ENCODE data around the gene MEOX2.

The MEOX2 gene

GRCh38 chr7:15686295-15686956, at the start of gene MEOX2:
MEOX2 (minus strand) TSS chr7:15686683; CDS start chr7:15686402, 281 bp downstream.
- no peak for DNase-seq (ENCODE audit: low read depth in 2 of 2)

- no peak for DNase-seq (ENCODE audit: low read depth in 2 of 2)
Measured at GRCh38 chr7:15729746-15730145, 43.3 kb upstream of the MEOX2 start.

GRCh38 chr7:15725051-15725450, 38.6 kb upstream of the MEOX2 start:
- DNase-seq (ENCODE audit: low read depth in 2 of 2) = no peak

GRCh38 chr7:15723841-15724240, 37.4 kb upstream of the MEOX2 start:
- no peak for DNase-seq (ENCODE audit: low read depth in 2 of 2)

- DNase-seq (ENCODE audit: low read depth in 2 of 2) = no peak
Measured at GRCh38 chr7:15720849-15721471, 34.5 kb upstream of the MEOX2 start.

- DNase-seq (ENCODE audit: low read depth in 2 of 2) = no peak
Measured at GRCh38 chr7:15719311-15719710, 32.8 kb upstream of the MEOX2 start.

GRCh38 chr7:15715435-15715834, 29.0 kb upstream of the MEOX2 start:
- no peak for DNase-seq (ENCODE audit: low read depth in 2 of 2)

- no peak for DNase-seq (ENCODE audit: low read depth in 2 of 2)
Measured at GRCh38 chr7:15709978-15710377, 23.5 kb upstream of the MEOX2 start.

- DNase-seq (ENCODE audit: low read depth in 2 of 2) = no peak
Measured at GRCh38 chr7:15707570-15707969, 21.1 kb upstream of the MEOX2 start.

GRCh38 chr7:15703732-15704131, 17.2 kb upstream of the MEOX2 start:
- DNase-seq (ENCODE audit: low read depth in 2 of 2) = no peak

- DNase-seq (ENCODE audit: low read depth in 2 of 2) = no peak
Measured at GRCh38 chr7:15692501-15693020, 6.1 kb upstream of the MEOX2 start.

GRCh38 chr7:15688911-15689310, 2.4 kb upstream of the MEOX2 start:
- DNase-seq (ENCODE audit: low read depth in 2 of 2) = no peak

GRCh38 chr7:15688279-15688626, 1.8 kb upstream of the MEOX2 start:
- DNase-seq (ENCODE audit: low read depth in 2 of 2) = no peak

GRCh38 chr7:15687546-15688278, 1.2 kb upstream of the MEOX2 start:
- no peak for DNase-seq (ENCODE audit: low read depth in 2 of 2)

- no peak for DNase-seq (ENCODE audit: low read depth in 2 of 2)
Measured at GRCh38 chr7:15686957-15687545, 568 bp upstream of the MEOX2 start.

- DNase-seq (ENCODE audit: low read depth in 2 of 2) = no peak
Measured at GRCh38 chr7:15685358-15686294, 857 bp downstream of the MEOX2 start.

- DNase-seq (ENCODE audit: low read depth in 2 of 2) = no peak
Measured at GRCh38 chr7:15684871-15685270, 1.6 kb downstream of the MEOX2 start.

GRCh38 chr7:15684111-15684800, 2.2 kb downstream of the MEOX2 start:
- no peak for DNase-seq (ENCODE audit: low read depth in 2 of 2)

- no peak for DNase-seq (ENCODE audit: low read depth in 2 of 2)
Measured at GRCh38 chr7:15682751-15683245, 3.7 kb downstream of the MEOX2 start.

GRCh38 chr7:15682111-15682510, 4.4 kb downstream of the MEOX2 start:
- DNase-seq (ENCODE audit: low read depth in 2 of 2) = no peak

GRCh38 chr7:15681631-15682030, 4.9 kb downstream of the MEOX2 start:
- no peak for DNase-seq (ENCODE audit: low read depth in 2 of 2)

Measured in activated CD4-positive, alpha-beta T cell treated with anti-CD3 and anti-CD28 coated beads for 24 hours (primary cell).